C4-2B (cell line): ENCODE data around the gene TMEM131L.

ENCODE experiments used
- ZFX ChIP-seq: fragments of 450-650 bp; IDR thresholded peaks from 2 replicates; pipeline ENCODE4 v1.6.1; 2017
- TF ChIP-seq, protein P1 (sequence below): fragments of 450-650 bp; conservative IDR thresholded peaks from 2 replicates; pipeline ENCODE4 v1.5.1; 2017; ENCODE audit warnings: mild to moderate bottlenecking

DNA sequence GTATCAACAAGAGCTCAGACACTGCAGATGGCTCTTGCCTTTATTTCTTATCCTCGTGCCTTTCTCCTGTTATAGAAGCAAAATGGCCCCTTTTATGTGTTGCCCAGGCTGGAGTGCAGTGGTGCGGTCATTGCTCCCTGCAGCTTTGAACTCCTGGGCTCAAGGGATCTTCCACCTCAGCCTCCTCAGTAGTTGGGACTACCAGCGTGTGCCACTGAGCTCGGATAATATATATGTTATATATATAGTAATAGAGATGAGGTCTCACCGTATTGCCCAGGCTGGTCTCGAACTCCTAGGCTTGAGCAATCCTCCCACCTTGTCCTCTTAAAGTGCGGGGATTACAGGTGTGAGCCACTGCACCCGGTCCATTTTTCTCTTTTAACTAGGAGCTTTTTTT lies 79.7 kb downstream of the TMEM131L start:
- TF ChIP-seq, protein P1, sequence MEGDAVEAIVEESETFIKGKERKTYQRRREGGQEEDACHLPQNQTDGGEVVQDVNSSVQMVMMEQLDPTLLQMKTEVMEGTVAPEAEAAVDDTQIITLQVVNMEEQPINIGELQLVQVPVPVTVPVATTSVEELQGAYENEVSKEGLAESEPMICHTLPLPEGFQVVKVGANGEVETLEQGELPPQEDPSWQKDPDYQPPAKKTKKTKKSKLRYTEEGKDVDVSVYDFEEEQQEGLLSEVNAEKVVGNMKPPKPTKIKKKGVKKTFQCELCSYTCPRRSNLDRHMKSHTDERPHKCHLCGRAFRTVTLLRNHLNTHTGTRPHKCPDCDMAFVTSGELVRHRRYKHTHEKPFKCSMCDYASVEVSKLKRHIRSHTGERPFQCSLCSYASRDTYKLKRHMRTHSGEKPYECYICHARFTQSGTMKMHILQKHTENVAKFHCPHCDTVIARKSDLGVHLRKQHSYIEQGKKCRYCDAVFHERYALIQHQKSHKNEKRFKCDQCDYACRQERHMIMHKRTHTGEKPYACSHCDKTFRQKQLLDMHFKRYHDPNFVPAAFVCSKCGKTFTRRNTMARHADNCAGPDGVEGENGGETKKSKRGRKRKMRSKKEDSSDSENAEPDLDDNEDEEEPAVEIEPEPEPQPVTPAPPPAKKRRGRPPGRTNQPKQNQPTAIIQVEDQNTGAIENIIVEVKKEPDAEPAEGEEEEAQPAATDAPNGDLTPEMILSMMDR = no peak
- TF ChIP-seq ZFX = no peak
